BJ (cell line): Measurements from ENCODE around the gene RRP12. TPM values are rescaled to one million over a fixed set of nuclear protein-coding genes. Genes with fewer than 3 reads are reported as not detected.

Source experiments
- CTCF ChIA-PET: fragments of 350-600 bp; formaldehyde crosslinking; extraction: SDS; loops from one replicate; lab custom pipeline; 2021; ENCODE audit warnings: antibody characterized with exemption, inconsistent platforms; lab: Yijun Ruan, JAX
- POLR2A ChIA-PET: fragments of 300-600 bp; sonication (Branson Sonifier 250); formaldehyde crosslinking; extraction: SDS; loops from one replicate; lab custom pipeline; 2021; ENCODE audit warnings: antibody characterized with exemption; lab: Charles Lee
- DNase-seq: peaks from one replicate; pipeline ENCODE4 v3.0.0-alpha.2; 2011; ENCODE audit warnings: low read depth
- H3K27me3 ChIP-seq: 2 replicates; pipeline ENCODE4 v1.6.0; 2011; ENCODE audit warnings: low read length; ENCODE audit not compliant: control insufficient read depth, insufficient read depth
- H3K36me3 ChIP-seq: 2 replicates; pipeline ENCODE4 v1.5.1; 2011; ENCODE audit warnings: low read length; ENCODE audit not compliant: control insufficient read depth, insufficient read depth
- H3K4me3 ChIP-seq: 2 replicates; pipeline ENCODE4 v1.5.1; 2011; ENCODE audit warnings: low read depth, mild to moderate bottlenecking, control low read depth, low read length
- CTCF ChIP-seq: IDR thresholded peaks from 2 replicates; pipeline ENCODE4 v1.5.1; 2011; ENCODE audit warnings: low read depth, mild to moderate bottlenecking, control low read depth, inconsistent platforms, low read length, moderate library complexity; ENCODE audit not compliant: insufficient read depth
- polyA plus RNA-seq: library from polyadenylated mRNA; depleted of rRNA; stranded (reverse); fragments of >200 nt; gene quantifications from 2 replicates; pipeline ENCODE4 v1.2.3, GENCODE V29; 2011

The RRP12 gene
- polyA plus RNA-seq, 1 experiment, result 16.3 TPM

- Histone ChIP-seq H3K36me3 (peaks cover 26% of the 10 kb centered on the region), H3K27me3 (no peaks in the 10 kb centered on the region), H3K4me3 (no peak overlapping the region)
- ChIA-PET POLR2A (no interaction called here), CTCF (no interaction called here)
- no peak for TF ChIP-seq CTCF
- no peak for DNase-seq
Measured at GRCh38 chr10:97373456-97373855, 27.7 kb downstream of the RRP12 start.

- ChIA-PET POLR2A (no interaction called here), CTCF (interaction anchor here (0.6 to 1.1 kb wide), 2 partner anchors 13 to 25 kb away, joined by 3 to 4 read pairs; no protein-coding TSS in a partner anchor)
- DNase-seq, result no peak
- peaks cover 24% of the 10 kb centered on the region for H3K36me3 ChIP-seq
- H3K27me3 ChIP-seq, result no peaks in the 10 kb centered on the region
- no peak for TF ChIP-seq CTCF
- no peak overlapping the region for H3K4me3 ChIP-seq
Measured at GRCh38 chr10:97372233-97372875, 28.8 kb downstream of the RRP12 start.

GRCh38 chr10:97371696-97372095 is 29.4 kb downstream of the RRP12 start:
- ChIA-PET CTCF (interaction anchor here (1.1 kb wide), 1 partner anchor 12 kb away, joined by 4 read pairs; no protein-coding TSS in a partner anchor), POLR2A (no interaction called here)
- Histone ChIP-seq H3K36me3 (peaks cover 26% of the 10 kb centered on the region), H3K27me3 (no peaks in the 10 kb centered on the region), H3K4me3 (no peak overlapping the region)
- DNase-seq, result no peak
- no peak for TF ChIP-seq CTCF

GRCh38 chr10:97367126-97367649 is 34.0 kb downstream of the RRP12 start:
- Histone ChIP-seq H3K27me3 (no peaks in the 10 kb centered on the region), H3K4me3 (no peak overlapping the region), H3K36me3 (peaks cover 39% of the 10 kb centered on the region)
- POLR2A ChIA-PET, result no interaction called here
- DNase-seq, result no peak
- no peak for TF ChIP-seq CTCF
- CTCF ChIA-PET, result interaction anchor here (0.6 to 1.1 kb wide), 2 partner anchors 10 to 32 kb away, joined by 3 to 5 read pairs; no protein-coding TSS in a partner anchor

- ChIA-PET CTCF (interaction anchor here (0.6 to 1.1 kb wide), 2 partner anchors 9 to 942 kb away, joined by 3 read pairs; no protein-coding TSS in a partner anchor), POLR2A (no interaction called here)
- Histone ChIP-seq H3K27me3 (no peaks in the 10 kb centered on the region), H3K4me3 (no peak overlapping the region), H3K36me3 (peaks cover 35% of the 10 kb centered on the region)
- no peak for DNase-seq
- no peak for TF ChIP-seq CTCF
Measured at GRCh38 chr10:97366572-97366971, 34.6 kb downstream of the RRP12 start.
